ENCODE measurements around the gene PGAM1. TPM values are rescaled to one million over a fixed set of nuclear protein-coding genes. Genes with fewer than 3 reads are reported as not detected.

PGAM1 gene
- total and polyA plus RNA-seq, 2 of the 13 experiments (the other 11 are each of a cell fraction or from before 2014, with no cell fraction given) = 354 to 483 TPM

DNA sequence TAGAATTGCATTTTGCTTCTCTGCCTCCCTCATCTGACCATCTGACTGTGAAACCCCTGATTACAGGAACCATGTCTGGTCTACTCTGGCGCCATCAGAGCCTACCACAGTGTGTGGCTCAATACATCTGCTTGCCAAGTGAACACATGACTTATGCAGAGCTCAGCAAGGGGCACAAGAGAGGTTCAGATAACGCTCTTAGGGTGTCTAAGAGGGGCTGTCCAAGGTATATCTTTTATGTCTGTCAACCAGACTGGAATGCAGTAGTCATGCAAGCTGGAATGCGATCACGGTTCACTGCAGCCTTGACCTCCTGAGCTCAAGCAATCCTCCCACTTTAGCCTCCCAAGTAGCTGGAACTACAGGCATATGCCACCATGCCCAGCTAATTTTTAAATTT is 14.6 kb upstream of the PGAM1 start (continued):
- no peak for TF ChIP-seq ZNF558 (CRISPR knock-in tag; IDR thresholded peaks at IDR 0.05; ENCODE audit: borderline replicate concordance)
- TF ChIP-seq ZNF609 (CRISPR knock-in tag; IDR thresholded peaks at IDR 0.05; ENCODE audit: borderline replicate concordance) = no peak
- TF ChIP-seq KDM5A (IDR thresholded peaks at IDR 0.05; ENCODE audit: borderline replicate concordance, low read length) = no peak
- no peak for TF ChIP-seq BRCA1 (CRISPR knock-in tag; IDR thresholded peaks at IDR 0.05)
- TF ChIP-seq NFE2 (CRISPR knock-in tag; IDR thresholded peaks at IDR 0.05) = no peak
- no peak for TF ChIP-seq PRDM15 (CRISPR knock-in tag; IDR thresholded peaks at IDR 0.05)
- TF ChIP-seq RXRA (CRISPR knock-in tag; IDR thresholded peaks at IDR 0.05) = peak; percentile 67; the same call in 1 of the 2 replicates
- TF ChIP-seq, protein P1, sequence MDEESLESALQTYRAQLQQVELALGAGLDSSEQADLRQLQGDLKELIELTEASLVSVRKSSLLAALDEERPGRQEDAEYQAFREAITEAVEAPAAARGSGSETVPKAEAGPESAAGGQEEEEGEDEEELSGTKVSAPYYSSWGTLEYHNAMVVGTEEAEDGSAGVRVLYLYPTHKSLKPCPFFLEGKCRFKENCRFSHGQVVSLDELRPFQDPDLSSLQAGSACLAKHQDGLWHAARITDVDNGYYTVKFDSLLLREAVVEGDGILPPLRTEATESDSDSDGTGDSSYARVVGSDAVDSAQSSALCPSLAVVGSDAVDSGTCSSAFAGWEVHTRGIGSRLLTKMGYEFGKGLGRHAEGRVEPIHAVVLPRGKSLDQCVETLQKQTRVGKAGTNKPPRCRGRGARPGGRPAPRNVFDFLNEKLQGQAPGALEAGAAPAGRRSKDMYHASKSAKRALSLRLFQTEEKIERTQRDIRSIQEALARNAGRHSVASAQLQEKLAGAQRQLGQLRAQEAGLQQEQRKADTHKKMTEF (CRISPR knock-in tag; IDR thresholded peaks at IDR 0.05) = no peak
- TF ChIP-seq SPEN (CRISPR knock-in tag; IDR thresholded peaks at IDR 0.05; ENCODE audit: low read depth) = no peak
- no peak for TF ChIP-seq ZNF3 (CRISPR knock-in tag; IDR thresholded peaks at IDR 0.05)
- no peak for TF ChIP-seq ZSCAN12 (CRISPR knock-in tag; IDR thresholded peaks at IDR 0.05)
- TF ChIP-seq ZNF724P (CRISPR knock-in tag; IDR thresholded peaks at IDR 0.05; ENCODE audit: borderline replicate concordance) = no peak
- no peak for TF ChIP-seq ZNF234 (CRISPR knock-in tag; conservative IDR thresholded peaks at IDR 0.05)
- no peak for TF ChIP-seq ZNF567 (CRISPR knock-in tag; IDR thresholded peaks at IDR 0.05; ENCODE audit: borderline replicate concordance)

Data from HepG2 (cell line).